ENCODE results near the gene CAPN10. TPM values are rescaled to one million over a fixed set of nuclear protein-coding genes. Genes with fewer than 3 reads are reported as not detected.
"Not testable (repeated sequence)": the region's sequence is repeated elsewhere in the genome, so short reads cannot be mapped to it uniquely, and the experiment has no call there.

CAPN10 gene, protein sequence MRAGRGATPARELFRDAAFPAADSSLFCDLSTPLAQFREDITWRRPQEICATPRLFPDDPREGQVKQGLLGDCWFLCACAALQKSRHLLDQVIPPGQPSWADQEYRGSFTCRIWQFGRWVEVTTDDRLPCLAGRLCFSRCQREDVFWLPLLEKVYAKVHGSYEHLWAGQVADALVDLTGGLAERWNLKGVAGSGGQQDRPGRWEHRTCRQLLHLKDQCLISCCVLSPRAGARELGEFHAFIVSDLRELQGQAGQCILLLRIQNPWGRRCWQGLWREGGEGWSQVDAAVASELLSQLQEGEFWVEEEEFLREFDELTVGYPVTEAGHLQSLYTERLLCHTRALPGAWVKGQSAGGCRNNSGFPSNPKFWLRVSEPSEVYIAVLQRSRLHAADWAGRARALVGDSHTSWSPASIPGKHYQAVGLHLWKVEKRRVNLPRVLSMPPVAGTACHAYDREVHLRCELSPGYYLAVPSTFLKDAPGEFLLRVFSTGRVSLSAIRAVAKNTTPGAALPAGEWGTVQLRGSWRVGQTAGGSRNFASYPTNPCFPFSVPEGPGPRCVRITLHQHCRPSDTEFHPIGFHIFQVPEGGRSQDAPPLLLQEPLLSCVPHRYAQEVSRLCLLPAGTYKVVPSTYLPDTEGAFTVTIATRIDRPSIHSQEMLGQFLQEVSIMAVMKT
- total RNA-seq (10 to 100 TPM; 31.2 to 31.9 TPM), polyA plus RNA-seq (ENCODE audit: insufficient read length in 6 of 6) (10 to 100 TPM; 20.8 to 36.6 (median 25.4) TPM)
- long read RNA-seq, donor 1, partial matches to known transcripts, result 0 of 4 reads
- long read RNA-seq, donor 1, other reads (novel, unspliced or antisense), result 0 of 4 reads
- long read RNA-seq, donor 2, partial matches to known transcripts, result 8 of 10 reads
- long read RNA-seq, donor 2, other reads (novel, unspliced or antisense), result 0 of 10 reads
- long read RNA-seq, donor 3, partial matches to known transcripts, result 0 of 2 reads
- long read RNA-seq, donor 3, other reads (novel, unspliced or antisense), result 0 of 2 reads
- long read RNA-seq, donor 4, partial matches to known transcripts, result 3 of 3 reads
- long read RNA-seq, donor 4, other reads (novel, unspliced or antisense), result 0 of 3 reads
- long read RNA-seq, donor 5, partial matches to known transcripts, result 0 of 1 reads
- long read RNA-seq, donor 5, other reads (novel, unspliced or antisense), result 0 of 1 reads
- long read RNA-seq, donor 6, partial matches to known transcripts, result 0 of 5 reads
- long read RNA-seq, donor 6, other reads (novel, unspliced or antisense), result 0 of 5 reads
- long read RNA-seq, donor 7, result 0 reads
- long read RNA-seq, donor 8, partial matches to known transcripts, result 0 of 3 reads
- long read RNA-seq, donor 8, other reads (novel, unspliced or antisense), result 0 of 3 reads
- long read RNA-seq, donor 9, result 0 reads
- long read RNA-seq, donor 10, partial matches to known transcripts, result 0 of 3 reads
- long read RNA-seq, donor 10, other reads (novel, unspliced or antisense), result 0 of 3 reads
- long read RNA-seq, donor 11, partial matches to known transcripts, result 7 of 10 reads
- long read RNA-seq, donor 11, other reads (novel, unspliced or antisense), result 0 of 10 reads
- long read RNA-seq, donor 12, result 0 reads

DNA sequence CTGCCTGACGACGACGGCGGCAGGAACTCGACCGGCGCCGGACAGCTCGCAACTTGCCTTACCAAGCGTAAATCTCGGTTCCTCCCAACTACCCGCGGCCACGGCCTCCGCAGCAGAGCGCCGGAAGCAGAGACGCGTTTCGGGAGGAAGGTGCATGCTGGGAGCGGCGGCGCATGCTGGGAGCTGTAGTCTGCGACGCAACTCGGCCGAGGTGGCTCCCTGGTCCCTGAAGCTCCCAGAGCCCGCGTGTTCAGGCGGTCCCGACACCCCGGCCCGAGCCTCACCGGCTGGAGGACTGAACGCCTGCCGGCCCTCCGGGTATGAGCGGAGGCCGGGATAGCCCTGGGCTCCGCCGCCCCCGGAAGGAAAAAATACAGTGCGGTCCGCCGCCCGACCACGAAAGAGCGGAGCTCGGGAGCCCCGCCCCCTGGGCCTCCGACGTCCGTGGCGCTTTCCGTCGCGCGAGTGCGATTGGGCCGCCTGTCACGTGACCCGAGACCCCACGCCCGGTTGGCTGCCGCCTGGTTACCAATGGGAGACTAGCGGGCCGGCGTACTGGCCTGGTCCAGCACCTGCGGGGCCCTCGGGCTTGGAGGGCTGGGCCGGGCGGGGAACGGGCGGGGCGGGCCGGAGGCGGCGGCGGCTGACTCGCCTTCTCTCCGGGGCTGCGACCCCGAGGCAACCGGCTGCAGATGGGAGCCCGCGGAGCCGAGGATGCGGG lies at the start of gene CAPN10:
Gene CAPN10, plus strand, starts transcription at position 537 of the 721 bp plus-strand sequence. Its CDS starts 178 bp downstream, at position 715.
- Histone ChIP-seq H3K36me3 (peaks cover 0 to 21% of the 10 kb centered on the region in 2 donors), H3K4me1 (peaks cover 23 to 48% of the 10 kb centered on the region in 2 donors), H3K27ac (peak within 1 kb of the TSS; percentile 87 to 88), H3K9me3 (no peaks in the 10 kb centered on the region), H3K27me3 (no peaks in the 10 kb centered on the region), H3K4me3 (peak within 1 kb of the TSS; percentile 96 to 98)
- TF ChIP-seq, protein P1, sequence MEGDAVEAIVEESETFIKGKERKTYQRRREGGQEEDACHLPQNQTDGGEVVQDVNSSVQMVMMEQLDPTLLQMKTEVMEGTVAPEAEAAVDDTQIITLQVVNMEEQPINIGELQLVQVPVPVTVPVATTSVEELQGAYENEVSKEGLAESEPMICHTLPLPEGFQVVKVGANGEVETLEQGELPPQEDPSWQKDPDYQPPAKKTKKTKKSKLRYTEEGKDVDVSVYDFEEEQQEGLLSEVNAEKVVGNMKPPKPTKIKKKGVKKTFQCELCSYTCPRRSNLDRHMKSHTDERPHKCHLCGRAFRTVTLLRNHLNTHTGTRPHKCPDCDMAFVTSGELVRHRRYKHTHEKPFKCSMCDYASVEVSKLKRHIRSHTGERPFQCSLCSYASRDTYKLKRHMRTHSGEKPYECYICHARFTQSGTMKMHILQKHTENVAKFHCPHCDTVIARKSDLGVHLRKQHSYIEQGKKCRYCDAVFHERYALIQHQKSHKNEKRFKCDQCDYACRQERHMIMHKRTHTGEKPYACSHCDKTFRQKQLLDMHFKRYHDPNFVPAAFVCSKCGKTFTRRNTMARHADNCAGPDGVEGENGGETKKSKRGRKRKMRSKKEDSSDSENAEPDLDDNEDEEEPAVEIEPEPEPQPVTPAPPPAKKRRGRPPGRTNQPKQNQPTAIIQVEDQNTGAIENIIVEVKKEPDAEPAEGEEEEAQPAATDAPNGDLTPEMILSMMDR (IDR thresholded peaks at IDR 0.05), result no peak
- DNase-seq, result peak; percentile 96 to 99 (median 98)
- ATAC-seq, result peak; percentile 97
- intact Hi-C loops (cut with DNase I), result no loop called here

DNA sequence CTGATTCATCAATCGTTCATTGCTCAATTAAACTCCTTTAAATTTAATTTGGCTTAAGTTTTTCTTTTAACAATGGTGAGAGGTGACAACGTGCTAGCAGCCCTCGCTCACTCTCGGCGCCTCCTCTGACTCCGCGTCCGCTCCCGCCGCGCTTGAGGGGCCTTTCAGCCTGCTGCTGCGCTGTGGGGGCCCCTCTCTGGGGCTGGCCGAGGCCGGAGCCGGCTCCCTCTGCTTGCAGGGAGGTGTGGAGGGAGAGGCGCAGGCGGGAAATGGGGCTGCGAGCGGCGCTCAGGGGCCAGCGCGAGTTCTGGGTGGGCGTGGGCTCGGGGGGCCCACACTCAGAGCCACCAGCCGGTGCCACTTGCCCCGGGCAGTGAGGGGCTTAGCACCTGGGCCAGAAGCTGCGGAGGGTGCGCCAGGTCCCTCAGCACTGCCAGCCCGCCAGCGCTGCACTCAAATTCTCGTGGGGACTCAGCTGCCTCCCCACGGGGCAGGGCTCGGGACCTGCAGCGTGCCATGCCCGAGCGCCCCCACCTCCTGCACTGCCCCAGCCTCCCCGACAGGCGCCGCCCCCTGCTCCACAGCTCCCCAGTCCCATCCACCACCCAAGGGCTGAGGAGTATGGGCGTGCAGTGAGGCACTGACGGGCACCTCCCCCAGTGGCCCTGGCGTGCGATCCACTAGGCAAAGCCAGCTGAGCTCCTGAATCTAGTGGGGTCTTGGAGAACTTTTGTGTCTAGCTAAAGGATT lies 48.3 kb upstream of the CAPN10 start:
- Histone ChIP-seq H3K27me3 (no peaks in the 10 kb centered on the region), H3K9me3 (peaks cover 0 to 2% of the 10 kb centered on the region in 2 donors), H3K27ac (no peak overlapping the region), H3K4me3 (no peak overlapping the region), H3K36me3 (peaks cover 0 to 35% of the 10 kb centered on the region in 2 donors), H3K4me1 (no peaks in the 10 kb centered on the region)
- no peak for DNase-seq
- TF ChIP-seq, protein P1 (IDR thresholded peaks at IDR 0.05), result no peak
- ATAC-seq, result no peak
- intact Hi-C loops (cut with DNase I), result no loop called here

DNA sequence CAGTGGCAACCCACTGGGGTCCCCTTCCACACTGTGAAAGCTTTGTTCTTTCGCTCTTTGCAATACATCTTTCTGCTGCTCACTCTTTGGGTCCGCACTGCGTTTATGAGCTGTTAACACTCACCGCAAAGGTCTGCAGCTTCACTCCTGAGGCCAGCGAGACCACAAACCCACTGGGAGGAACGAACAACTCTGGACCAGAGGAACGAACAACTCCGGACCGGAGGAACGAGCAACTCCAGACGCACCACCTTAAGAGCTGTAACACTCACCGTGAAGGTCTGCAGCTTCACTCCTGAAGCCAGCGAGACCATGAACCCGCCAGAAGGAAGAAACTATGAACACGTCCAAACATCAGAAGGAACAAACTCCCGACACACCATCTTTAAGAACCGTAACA lies 47.4 kb upstream of the CAPN10 start:
- H3K27me3 ChIP-seq; H3K4me1 ChIP-seq; H3K4me3 ChIP-seq; H3K9me3 ChIP-seq; ATAC-seq; H3K27ac ChIP-seq; DNase-seq; intact Hi-C loops (cut with DNase I): not testable (repeated sequence)
- H3K36me3 ChIP-seq, result peaks cover 0 to 35% of the 10 kb centered on the region in 2 donors

DNA sequence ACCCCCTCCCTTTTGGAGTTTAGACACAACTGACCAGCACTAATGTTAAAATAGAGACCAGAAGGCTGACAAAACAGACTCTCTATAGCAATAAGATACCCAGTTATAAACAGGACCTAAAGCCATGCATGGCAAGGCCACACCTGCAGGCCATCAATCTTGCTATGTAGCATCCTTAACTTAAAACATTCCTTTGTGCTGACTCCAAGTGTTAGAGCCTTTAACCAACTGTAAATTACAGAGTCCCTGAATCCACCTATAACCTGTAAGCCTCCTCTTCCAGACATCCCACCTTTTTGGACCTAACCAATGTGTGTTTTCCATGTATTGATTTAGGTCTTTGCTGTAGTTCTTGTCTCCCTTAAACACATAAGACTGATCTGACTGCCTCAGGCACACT lies 46.6 kb upstream of the CAPN10 start:
- H3K4me3 ChIP-seq, result no peak overlapping the region
- ATAC-seq (no peak), DNase-seq (no peak)
- H3K36me3 ChIP-seq, result peaks cover 0 to 35% of the 10 kb centered on the region in 2 donors
- no peaks in the 10 kb centered on the region for H3K4me1 ChIP-seq
- H3K27ac ChIP-seq, result no peak overlapping the region
- no peaks in the 10 kb centered on the region for H3K27me3 ChIP-seq
- TF ChIP-seq, protein P1 (IDR thresholded peaks at IDR 0.05), result no peak
- intact Hi-C loops (cut with DNase I), result no loop called here
- no peaks in the 10 kb centered on the region for H3K9me3 ChIP-seq
